Smooth muscle cell (in vitro differentiated cells): ENCODE results near the gene WDR17. TPM values are rescaled to one million over a fixed set of nuclear protein-coding genes. Genes with fewer than 3 reads are reported as not detected.

Experiments
- DNase-seq: peaks from one replicate; lab custom pipeline; 2025; ENCODE audit not compliant: unreplicated experiment; lab: John Stamatoyannopoulos, UW
- H2AFZ ChIP-seq: fragments of 200-600 bp; sonication (generic); 2 replicates; pipeline ENCODE4 v1.6.0; 2016; ENCODE audit warnings: antibody characterized with exemption, low read depth, mild to moderate bottlenecking
- H3F3A ChIP-seq: fragments of 200-600 bp; sonication (generic); 2 replicates; pipeline ENCODE4 v1.6.0; 2017; ENCODE audit warnings: antibody characterized with exemption, low read depth
- H3K27ac ChIP-seq: fragments of 200-600 bp; sonication (generic); 2 replicates; pipeline ENCODE4 v1.5.1; 2016; ENCODE audit warnings: low read depth, mild to moderate bottlenecking
- H3K27me3 ChIP-seq: fragments of 200-600 bp; sonication (generic); 2 replicates; pipeline ENCODE4 v1.6.1; 2016; ENCODE audit warnings: low read depth, mild to moderate bottlenecking
- H3K36me3 ChIP-seq: fragments of 200-600 bp; sonication (generic); 2 replicates; pipeline ENCODE4 v1.5.1; 2016; ENCODE audit warnings: low read depth
- H3K4me1 ChIP-seq: fragments of 200-600 bp; sonication (generic); 2 replicates; pipeline ENCODE4 v1.5.1; 2016; ENCODE audit warnings: low read depth
- H3K4me2 ChIP-seq: fragments of 200-600 bp; sonication (generic); 2 replicates; pipeline ENCODE4 v1.6.0; 2016; ENCODE audit warnings: mild to moderate bottlenecking
- H3K4me3 ChIP-seq: fragments of 200-600 bp; sonication (generic); 2 replicates; pipeline ENCODE4 v1.5.1; 2016; ENCODE audit warnings: mild to moderate bottlenecking
- H3K79me2 ChIP-seq: fragments of 200-600 bp; sonication (generic); 2 replicates; pipeline ENCODE4 v1.6.0; 2016; ENCODE audit warnings: low read depth, mild to moderate bottlenecking
- H3K9ac ChIP-seq: fragments of 200-600 bp; sonication (generic); 2 replicates; pipeline ENCODE4 v1.6.0; 2016; ENCODE audit warnings: low read depth
- H3K9me3 ChIP-seq: fragments of 200-600 bp; sonication (generic); replicated peaks from 2 replicates; pipeline ENCODE4 v1.5.1; 2016; ENCODE audit warnings: low read depth
- H4K20me1 ChIP-seq: fragments of 200-600 bp; sonication (generic); 2 replicates; pipeline ENCODE4 v1.6.0; 2016; ENCODE audit warnings: low read depth
- CTCF ChIP-seq: fragments of 200-600 bp; sonication (generic); IDR thresholded peaks from 2 replicates; pipeline ENCODE4 v1.5.1; 2017; ENCODE audit warnings: borderline replicate concordance, mild to moderate bottlenecking, antibody characterized with exemption; ENCODE audit not compliant: insufficient read depth, poor library complexity, severe bottlenecking
- WGBS: methylation state at CpG from one replicate; pipeline ENCODE4 v1.1.7; 2016; ENCODE audit warnings: low lambda C conversion rate; 5-methylcytosine and 5-hydroxymethylcytosine counted together
- polyA plus RNA-seq: library from polyadenylated mRNA; unstranded; fragments of >200 nt; fragmentation: Nextera tagmentation; extraction: Ambion mirVana; gene quantifications from 2 replicates; pipeline ENCODE4 v1.2.1, GENCODE V29; 2016
- total RNA-seq: library from RNA; depleted of rRNA; stranded (reverse); fragments of >200 nt; gene quantifications from 2 replicates; pipeline ENCODE4 v1.2.3, GENCODE V29; 2014

WDR17 gene
- total and polyA plus RNA-seq, 2 experiments from 2014 or later = 0.49 to 0.50 TPM

- H3K79me2 ChIP-seq = no peaks in the 10 kb centered on the region
- no peak overlapping the region for H2AFZ ChIP-seq
- H3K9me3 ChIP-seq = no peaks in the 10 kb centered on the region
- DNase-seq = no peak
- no peak overlapping the region for H3K4me2 ChIP-seq
- no peak overlapping the region for H3K4me3 ChIP-seq
- no peak for TF ChIP-seq CTCF
- no peak overlapping the region for H3K27ac ChIP-seq
- no peaks in the 10 kb centered on the region for H3K36me3 ChIP-seq
- 38% methylated on average over 1 of the region's 1 CpG for WGBS
- no peaks in the 10 kb centered on the region for H4K20me1 ChIP-seq
- H3K27me3 ChIP-seq = no peaks in the 10 kb centered on the region
- H3K4me1 ChIP-seq = no peaks in the 10 kb centered on the region
- no peaks in the 10 kb centered on the region for H3F3A ChIP-seq
- no peak overlapping the region for H3K9ac ChIP-seq
Observed at GRCh38 chr4:176185051-176185450, 119.4 kb downstream of the WDR17 start.

GRCh38 chr4:176186067-176186466 is 120.4 kb downstream of the WDR17 start:
- DNase-seq = no peak
- Histone ChIP-seq H3K9me3 (no peaks in the 10 kb centered on the region), H3K27ac (no peak overlapping the region), H3K36me3 (no peaks in the 10 kb centered on the region), H3K4me1 (no peaks in the 10 kb centered on the region), H4K20me1 (no peaks in the 10 kb centered on the region), H3K79me2 (no peaks in the 10 kb centered on the region), H3K9ac (no peak overlapping the region), H3K4me3 (no peak overlapping the region), H3K4me2 (no peak overlapping the region), H2AFZ (no peak overlapping the region), H3F3A (no peaks in the 10 kb centered on the region), H3K27me3 (no peaks in the 10 kb centered on the region)
- 62% methylated on average over 2 of the region's 2 CpGs for WGBS
- TF ChIP-seq CTCF = no peak

- no peaks in the 10 kb centered on the region for H3F3A ChIP-seq
- no peak for TF ChIP-seq CTCF
- H3K36me3 ChIP-seq = no peaks in the 10 kb centered on the region
- no peak for DNase-seq
- no peak overlapping the region for H3K4me2 ChIP-seq
- 71% methylated on average over 6 of the region's 6 CpGs for WGBS
- H3K4me3 ChIP-seq = no peak overlapping the region
- H3K79me2 ChIP-seq = no peaks in the 10 kb centered on the region
- H3K9ac ChIP-seq = no peak overlapping the region
- no peak overlapping the region for H2AFZ ChIP-seq
- H3K9me3 ChIP-seq = no peaks in the 10 kb centered on the region
- no peaks in the 10 kb centered on the region for H3K4me1 ChIP-seq
- no peaks in the 10 kb centered on the region for H3K27me3 ChIP-seq
- H3K27ac ChIP-seq = no peak overlapping the region
- no peaks in the 10 kb centered on the region for H4K20me1 ChIP-seq
Observed at GRCh38 chr4:176186671-176187395, 121.2 kb downstream of the WDR17 start.

- Histone ChIP-seq H3F3A (no peaks in the 10 kb centered on the region), H3K9ac (no peak overlapping the region), H3K79me2 (no peaks in the 10 kb centered on the region), H3K27ac (no peak overlapping the region), H2AFZ (no peak overlapping the region), H3K9me3 (no peaks in the 10 kb centered on the region), H4K20me1 (no peaks in the 10 kb centered on the region), H3K27me3 (no peaks in the 10 kb centered on the region), H3K4me2 (no peak overlapping the region), H3K4me1 (no peaks in the 10 kb centered on the region), H3K36me3 (no peaks in the 10 kb centered on the region), H3K4me3 (no peak overlapping the region)
- DNase-seq = no peak
- WGBS = 43% methylated on average over 2 of the region's 2 CpGs
- TF ChIP-seq CTCF = no peak
Observed at GRCh38 chr4:176187624-176188023, 122.0 kb downstream of the WDR17 start.
